ENCODE results near the gene FGD3.

The FGD3 gene

GRCh38 chr9:92984976-92985375 lies 37.7 kb downstream of the FGD3 start:
- 66% methylated on average over 3 of the region's 3 CpGs for WGBS
- Histone ChIP-seq H3K36me3 (ENCODE audit: control insufficient read depth in 1 of 2, insufficient read depth in 2 of 2, low read depth in 1 of 2, low read length in 2 of 2) (no peaks in the 10 kb centered on the region), H2BK5ac (ENCODE audit: low read depth, low read length, poor library complexity, severe bottlenecking) (no peak overlapping the region), H3K4me3 (ENCODE audit: insufficient read depth in 1 of 2, low read depth in 1 of 2, low read length in 2 of 2) (no peak overlapping the region), H2BK15ac (ENCODE audit: low read depth, poor library complexity, severe bottlenecking) (no peak overlapping the region), H3K9ac (ENCODE audit: low read length) (no peak overlapping the region), H4K91ac (ENCODE audit: low read length) (no peak overlapping the region), H3K23ac (ENCODE audit: low read length in 2 of 2) (no peak overlapping the region), H3K79me1 (replicated peaks; ENCODE audit: low read length, poor library complexity, severe bottlenecking) (no peaks in the 10 kb centered on the region), H3K9me3 (ENCODE audit: control insufficient read depth, low read length) (peaks cover 24% of the 10 kb centered on the region), H3K18ac (ENCODE audit: low read depth in 1 of 2, low read length in 2 of 2) (no peak overlapping the region), H2BK12ac (ENCODE audit: low read length in 2 of 2) (no peak overlapping the region), H3K4ac (ENCODE audit: low read depth in 1 of 2, low read length in 2 of 2) (no peak overlapping the region), H3K4me2 (ENCODE audit: low read length, poor library complexity, severe bottlenecking) (no peak overlapping the region), H3K4me1 (ENCODE audit: control insufficient read depth, insufficient read depth, low read depth, low read length) (no peaks in the 10 kb centered on the region), H2BK120ac (ENCODE audit: low read depth, low read length) (no peak overlapping the region), H3K14ac (ENCODE audit: low read length in 2 of 2) (no peak overlapping the region), H3K27me3 (ENCODE audit: control insufficient read depth in 1 of 2, insufficient read depth in 1 of 2, low read length in 2 of 2) (no peaks in the 10 kb centered on the region), H2AK5ac (ENCODE audit: low read length, severe bottlenecking) (no peak overlapping the region), H3K27ac (ENCODE audit: low read length, poor library complexity, severe bottlenecking) (no peak overlapping the region), H2AFZ (ENCODE audit: low read depth, low read length) (no peak overlapping the region), H4K8ac (ENCODE audit: low read length) (no peak overlapping the region)
- no peak for DNase-seq

- WGBS, result 91% methylated on average over 5 of the region's 6 CpGs
- Histone ChIP-seq H4K91ac (ENCODE audit: low read length) (no peak overlapping the region), H2BK120ac (ENCODE audit: low read depth, low read length) (no peak overlapping the region), H2AFZ (ENCODE audit: low read depth, low read length) (no peak overlapping the region), H3K4me1 (ENCODE audit: control insufficient read depth, insufficient read depth, low read depth, low read length) (no peaks in the 10 kb centered on the region), H2BK15ac (ENCODE audit: low read depth, poor library complexity, severe bottlenecking) (no peak overlapping the region), H3K27me3 (ENCODE audit: control insufficient read depth in 1 of 2, insufficient read depth in 1 of 2, low read length in 2 of 2) (no peaks in the 10 kb centered on the region), H2AK5ac (ENCODE audit: low read length, severe bottlenecking) (no peak overlapping the region), H2BK12ac (ENCODE audit: low read length in 2 of 2) (no peak overlapping the region), H3K4ac (ENCODE audit: low read depth in 1 of 2, low read length in 2 of 2) (no peak overlapping the region), H2BK5ac (ENCODE audit: low read depth, low read length, poor library complexity, severe bottlenecking) (no peak overlapping the region), H3K36me3 (ENCODE audit: control insufficient read depth in 1 of 2, insufficient read depth in 2 of 2, low read depth in 1 of 2, low read length in 2 of 2) (no peaks in the 10 kb centered on the region), H3K14ac (ENCODE audit: low read length in 2 of 2) (no peak overlapping the region), H3K4me2 (ENCODE audit: low read length, poor library complexity, severe bottlenecking) (no peak overlapping the region), H3K23ac (ENCODE audit: low read length in 2 of 2) (no peak overlapping the region), H4K8ac (ENCODE audit: low read length) (no peak overlapping the region), H3K27ac (ENCODE audit: low read length, poor library complexity, severe bottlenecking) (no peak overlapping the region), H3K9me3 (ENCODE audit: control insufficient read depth, low read length) (peaks cover 24% of the 10 kb centered on the region), H3K9ac (ENCODE audit: low read length) (no peak overlapping the region), H3K79me1 (replicated peaks; ENCODE audit: low read length, poor library complexity, severe bottlenecking) (no peaks in the 10 kb centered on the region), H3K4me3 (ENCODE audit: insufficient read depth in 1 of 2, low read depth in 1 of 2, low read length in 2 of 2) (no peak overlapping the region), H3K18ac (ENCODE audit: low read depth in 1 of 2, low read length in 2 of 2) (no peak overlapping the region)
- peak; percentile 1 for DNase-seq
Measured at GRCh38 chr9:92986176-92987119, 39.1 kb downstream of the FGD3 start.

DNA sequence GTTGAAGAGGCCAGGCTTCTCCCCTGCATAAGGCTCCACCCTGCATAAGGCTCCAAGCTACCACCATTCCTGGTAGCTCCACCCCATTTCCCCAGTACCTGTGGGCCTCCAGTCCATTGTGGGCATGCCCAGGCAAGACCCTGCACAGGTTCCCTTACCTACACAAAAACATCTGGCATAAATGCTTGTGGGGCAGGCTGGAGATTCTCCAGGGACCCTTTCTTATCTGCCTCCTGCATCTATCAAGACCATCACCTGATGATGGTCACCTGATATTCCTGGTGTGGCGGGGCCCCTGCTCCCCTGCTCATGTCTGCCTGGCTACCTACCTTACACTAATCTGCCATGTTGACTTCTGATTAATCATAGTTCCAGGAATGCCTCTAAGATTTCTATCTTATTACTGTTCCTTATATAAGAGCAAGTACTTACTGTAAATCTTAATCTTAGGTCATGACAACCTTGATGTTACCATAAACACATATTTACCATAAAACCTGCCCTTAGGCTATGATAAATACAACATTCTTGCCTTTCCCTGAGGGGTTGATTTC lies 41.0 kb downstream of the FGD3 start:
- H3K36me3 ChIP-seq (ENCODE audit: control insufficient read depth in 1 of 2, insufficient read depth in 2 of 2, low read depth in 1 of 2, low read length in 2 of 2), result no peaks in the 10 kb centered on the region
- H2BK5ac ChIP-seq (ENCODE audit: low read depth, low read length, poor library complexity, severe bottlenecking), result no peak overlapping the region
- WGBS, result 78% methylated on average over 1 of the region's 1 CpG
- H2BK120ac ChIP-seq (ENCODE audit: low read depth, low read length), result no peak overlapping the region
- peaks cover 16% of the 10 kb centered on the region for H3K9me3 ChIP-seq (ENCODE audit: control insufficient read depth, low read length)
- no peaks in the 10 kb centered on the region for H3K4me1 ChIP-seq (ENCODE audit: control insufficient read depth, insufficient read depth, low read depth, low read length)
- H3K79me1 ChIP-seq (replicated peaks; ENCODE audit: low read length, poor library complexity, severe bottlenecking), result no peaks in the 10 kb centered on the region
- no peak overlapping the region for H4K8ac ChIP-seq (ENCODE audit: low read length)
- no peak for DNase-seq
- H3K14ac ChIP-seq (ENCODE audit: low read length in 2 of 2), result no peak overlapping the region
- no peak overlapping the region for H3K4me2 ChIP-seq (ENCODE audit: low read length, poor library complexity, severe bottlenecking)
- H2AK5ac ChIP-seq (ENCODE audit: low read length, severe bottlenecking), result no peak overlapping the region
- peaks cover 0 to 6% of the 10 kb centered on the region in 2 experiments for H3K27me3 ChIP-seq (ENCODE audit: control insufficient read depth in 1 of 2, insufficient read depth in 1 of 2, low read length in 2 of 2)
- H3K4ac ChIP-seq (ENCODE audit: low read depth in 1 of 2, low read length in 2 of 2), result no peak overlapping the region
- no peak overlapping the region for H3K27ac ChIP-seq (ENCODE audit: low read length, poor library complexity, severe bottlenecking)
- H3K9ac ChIP-seq (ENCODE audit: low read length), result no peak overlapping the region
- no peak overlapping the region for H3K18ac ChIP-seq (ENCODE audit: low read depth in 1 of 2, low read length in 2 of 2)
- no peak overlapping the region for H4K91ac ChIP-seq (ENCODE audit: low read length)
- H2BK15ac ChIP-seq (ENCODE audit: low read depth, poor library complexity, severe bottlenecking), result no peak overlapping the region
- H3K4me3 ChIP-seq (ENCODE audit: insufficient read depth in 1 of 2, low read depth in 1 of 2, low read length in 2 of 2), result no peak overlapping the region
- no peak overlapping the region for H2BK12ac ChIP-seq (ENCODE audit: low read length in 2 of 2)
- H2AFZ ChIP-seq (ENCODE audit: low read depth, low read length), result no peak overlapping the region
- H3K23ac ChIP-seq (ENCODE audit: low read length in 2 of 2), result no peak overlapping the region

- Histone ChIP-seq H3K9me3 (ENCODE audit: control insufficient read depth, low read length) (peaks cover 4% of the 10 kb centered on the region), H3K79me1 (replicated peaks; ENCODE audit: low read length, poor library complexity, severe bottlenecking) (no peaks in the 10 kb centered on the region), H3K18ac (ENCODE audit: low read depth in 1 of 2, low read length in 2 of 2) (no peak overlapping the region), H3K9ac (ENCODE audit: low read length) (no peak overlapping the region), H3K4me1 (ENCODE audit: control insufficient read depth, insufficient read depth, low read depth, low read length) (no peaks in the 10 kb centered on the region), H3K4ac (ENCODE audit: low read depth in 1 of 2, low read length in 2 of 2) (no peak overlapping the region), H3K27ac (ENCODE audit: low read length, poor library complexity, severe bottlenecking) (no peak overlapping the region), H2BK120ac (ENCODE audit: low read depth, low read length) (no peak overlapping the region), H3K4me2 (ENCODE audit: low read length, poor library complexity, severe bottlenecking) (no peak overlapping the region), H3K4me3 (ENCODE audit: insufficient read depth in 1 of 2, low read depth in 1 of 2, low read length in 2 of 2) (no peak overlapping the region), H2BK5ac (ENCODE audit: low read depth, low read length, poor library complexity, severe bottlenecking) (no peak overlapping the region), H3K23ac (ENCODE audit: low read length in 2 of 2) (no peak overlapping the region), H2AK5ac (ENCODE audit: low read length, severe bottlenecking) (no peak overlapping the region), H3K14ac (ENCODE audit: low read length in 2 of 2) (no peak overlapping the region), H4K91ac (ENCODE audit: low read length) (no peak overlapping the region), H3K27me3 (ENCODE audit: control insufficient read depth in 1 of 2, insufficient read depth in 1 of 2, low read length in 2 of 2) (peaks cover 0 to 6% of the 10 kb centered on the region in 2 experiments), H2AFZ (ENCODE audit: low read depth, low read length) (no peak overlapping the region), H4K8ac (ENCODE audit: low read length) (no peak overlapping the region), H3K36me3 (ENCODE audit: control insufficient read depth in 1 of 2, insufficient read depth in 2 of 2, low read depth in 1 of 2, low read length in 2 of 2) (no peaks in the 10 kb centered on the region), H2BK15ac (ENCODE audit: low read depth, poor library complexity, severe bottlenecking) (no peak overlapping the region), H2BK12ac (ENCODE audit: low read length in 2 of 2) (no peak overlapping the region)
- no peak for DNase-seq
- 53% methylated on average over 2 of the region's 3 CpGs for WGBS
Measured at GRCh38 chr9:92989561-92989960, 42.2 kb downstream of the FGD3 start.
